Colonic mucosa (tissue), 4 donors: ENCODE measurements around the gene GRIP1. TPM values are rescaled to one million over a fixed set of nuclear protein-coding genes. Genes with fewer than 3 reads are reported as not detected.

Source experiments
- DNase-seq: peaks from one replicate; pipeline ENCODE4 v3.0.0-alpha.2; 2020
- H3K27ac ChIP-seq: fragments of 200-600 bp; one replicate; pipeline ENCODE4 v1.8.0; 2021
- H3K27me3 ChIP-seq: fragments of 200-600 bp; one replicate; pipeline ENCODE4 v1.8.0; 2021
- H3K36me3 ChIP-seq: fragments of 200-600 bp; one replicate; pipeline ENCODE4 v1.8.0; 2021
- H3K4me1 ChIP-seq: fragments of 200-600 bp; one replicate; pipeline ENCODE4 v1.8.0; 2021; ENCODE audit warnings: mild to moderate bottlenecking
- H3K4me3 ChIP-seq: fragments of 200-600 bp; one replicate; pipeline ENCODE4 v1.8.0; 2021
- H3K9ac ChIP-seq, 2 donors: one replicate each; pipeline ENCODE4 v1.7.0; 2013; ENCODE audit warnings: control low read depth in 2 of 2, low read depth in 2 of 2, low read length in 2 of 2
- H3K9me3 ChIP-seq: fragments of 200-600 bp; one replicate; pipeline ENCODE4 v1.8.0; 2021
- CTCF ChIP-seq: fragments of 200-600 bp; IDR thresholded peaks from one replicate; pipeline ENCODE4 v1.8.0; 2022; ENCODE audit warnings: antibody characterized with exemption, mild to moderate bottlenecking
- intact Hi-C: fragments of 100-400 bp; cut with DNase I; formaldehyde crosslinking; loops from one replicate; pipeline ENCODE4 v1.14.1; 2022
- total RNA-seq, 2 donors: library from RNA; stranded (reverse); fragmentation: NEBNext Ultra II Directional in 1 of 2; extraction: Animal tissue kit (Norgen Biotek cat#: 25700) in 1 of 2; gene quantifications; one replicate each; pipeline ENCODE4 v1.2.1, GENCODE V29; 2021
- donor health status: healthy.
- donor health status: DM: no; HTN: no; CAD: no.
- donor health status: DM: no; HTN: no; CAD: no.

The GRIP1 gene
- total RNA-seq, 2 donors from 2014 or later: 3.7 to 6.2 TPM

GRCh38 chr12:66393890-66394289 lies 285.0 kb downstream of the GRIP1 start:
- no peak for DNase-seq
- no peak overlapping the region for H3K27ac ChIP-seq
- no peak overlapping the region for H3K9ac ChIP-seq
- no peaks in the 10 kb centered on the region for H3K9me3 ChIP-seq
- intact Hi-C loops: no loop called here
- no peaks in the 10 kb centered on the region for H3K27me3 ChIP-seq
- H3K4me3 ChIP-seq: no peak overlapping the region
- TF ChIP-seq CTCF: no peak
- no peaks in the 10 kb centered on the region for H3K4me1 ChIP-seq
- H3K36me3 ChIP-seq: no peaks in the 10 kb centered on the region

- DNase-seq: no peak
- no peaks in the 10 kb centered on the region for H3K4me1 ChIP-seq
- H3K9ac ChIP-seq: no peak overlapping the region
- H3K27ac ChIP-seq: no peak overlapping the region
- H3K9me3 ChIP-seq: no peaks in the 10 kb centered on the region
- H3K36me3 ChIP-seq: no peaks in the 10 kb centered on the region
- no peak for TF ChIP-seq CTCF
- no peaks in the 10 kb centered on the region for H3K27me3 ChIP-seq
- no peak overlapping the region for H3K4me3 ChIP-seq
- intact Hi-C loops: no loop called here
These were observed 286.5 kb downstream of the GRIP1 start for GRCh38 chr12:66392266-66392915.

GRCh38 chr12:66388517-66388916 lies 290.4 kb downstream of the GRIP1 start:
- Histone ChIP-seq H3K27ac (no peak overlapping the region), H3K4me1 (no peaks in the 10 kb centered on the region), H3K9ac (no peak overlapping the region), H3K36me3 (no peaks in the 10 kb centered on the region), H3K9me3 (no peaks in the 10 kb centered on the region), H3K27me3 (no peaks in the 10 kb centered on the region), H3K4me3 (no peak overlapping the region)
- intact Hi-C loops: no loop called here
- TF ChIP-seq CTCF: no peak
- no peak for DNase-seq

- DNase-seq: no peak
- Histone ChIP-seq H3K4me1 (no peaks in the 10 kb centered on the region), H3K9ac (no peak overlapping the region), H3K4me3 (no peak overlapping the region), H3K27me3 (no peaks in the 10 kb centered on the region), H3K9me3 (no peaks in the 10 kb centered on the region), H3K36me3 (no peaks in the 10 kb centered on the region), H3K27ac (no peak overlapping the region)
- no peak for TF ChIP-seq CTCF
- intact Hi-C loops: no loop called here
These were observed 291.8 kb downstream of the GRIP1 start for GRCh38 chr12:66387117-66387516.

- no peak for TF ChIP-seq CTCF
- no peak for DNase-seq
- Histone ChIP-seq H3K27ac (no peak overlapping the region), H3K36me3 (no peaks in the 10 kb centered on the region), H3K27me3 (no peaks in the 10 kb centered on the region), H3K4me1 (no peaks in the 10 kb centered on the region), H3K9ac (no peak overlapping the region), H3K4me3 (no peak overlapping the region), H3K9me3 (no peaks in the 10 kb centered on the region)
- intact Hi-C loops: no loop called here
These were observed 297.9 kb downstream of the GRIP1 start for GRCh38 chr12:66380769-66381535.
